Measurements from ENCODE around the gene ZNF438.

Gene ZNF438

GRCh38 chr10:31011017-31011664 lies 20.5 kb downstream of the ZNF438 start:
- no peak for TF ChIP-seq FOXP2 (optimal IDR thresholded peaks at IDR 0.05; ENCODE audit: borderline replicate concordance, extremely low read depth, extremely low read length, insufficient read depth)
- no peak for TF ChIP-seq POLR2AphosphoS5 (IDR thresholded peaks at IDR 0.05; ENCODE audit: low read depth, low read length)
- TF ChIP-seq TAF1 (IDR thresholded peaks at IDR 0.05; ENCODE audit: borderline replicate concordance, insufficient read depth, low read length): no peak
- no peak for TF ChIP-seq REST (IDR thresholded peaks at IDR 0.05; ENCODE audit: insufficient read depth in 1 of 2, low read depth in 2 of 2, low read length in 2 of 2)
- no peak for TF ChIP-seq SIN3A (IDR thresholded peaks at IDR 0.05; ENCODE audit: borderline replicate concordance, insufficient read depth, low read length)

GRCh38 chr10:31010062-31010461 lies 21.6 kb downstream of the ZNF438 start:
- TF ChIP-seq SIN3A (IDR thresholded peaks at IDR 0.05; ENCODE audit: borderline replicate concordance, insufficient read depth, low read length) (no peak), FOXP2 (optimal IDR thresholded peaks at IDR 0.05; ENCODE audit: borderline replicate concordance, extremely low read depth, extremely low read length, insufficient read depth) (no peak)

GRCh38 chr10:31005895-31006294 lies 25.8 kb downstream of the ZNF438 start:
- TF ChIP-seq SIN3A (IDR thresholded peaks at IDR 0.05; ENCODE audit: borderline replicate concordance, insufficient read depth, low read length) (no peak), TAF1 (IDR thresholded peaks at IDR 0.05; ENCODE audit: borderline replicate concordance, insufficient read depth, low read length) (no peak), POLR2AphosphoS5 (IDR thresholded peaks at IDR 0.05; ENCODE audit: low read depth, low read length) (no peak)

- TF ChIP-seq TAF1 (IDR thresholded peaks at IDR 0.05; ENCODE audit: borderline replicate concordance, insufficient read depth, low read length) (no peak), POLR2AphosphoS5 (IDR thresholded peaks at IDR 0.05; ENCODE audit: low read depth, low read length) (no peak), REST (IDR thresholded peaks at IDR 0.05; ENCODE audit: insufficient read depth in 1 of 2, low read depth in 2 of 2, low read length in 2 of 2) (no peak), SIN3A (IDR thresholded peaks at IDR 0.05; ENCODE audit: borderline replicate concordance, insufficient read depth, low read length) (no peak), FOXP2 (optimal IDR thresholded peaks at IDR 0.05; ENCODE audit: borderline replicate concordance, extremely low read depth, extremely low read length, insufficient read depth) (no peak)
Observed at GRCh38 chr10:31004611-31005193, 27.0 kb downstream of the ZNF438 start.

- no peak for TF ChIP-seq FOXP2 (optimal IDR thresholded peaks at IDR 0.05; ENCODE audit: borderline replicate concordance, extremely low read depth, extremely low read length, insufficient read depth)
- no peak for TF ChIP-seq TAF1 (IDR thresholded peaks at IDR 0.05; ENCODE audit: borderline replicate concordance, insufficient read depth, low read length)
- no peak for TF ChIP-seq POLR2AphosphoS5 (IDR thresholded peaks at IDR 0.05; ENCODE audit: low read depth, low read length)
- TF ChIP-seq SIN3A (IDR thresholded peaks at IDR 0.05; ENCODE audit: borderline replicate concordance, insufficient read depth, low read length): no peak
- no peak for TF ChIP-seq REST (IDR thresholded peaks at IDR 0.05; ENCODE audit: insufficient read depth in 1 of 2, low read depth in 2 of 2, low read length in 2 of 2)
Observed at GRCh38 chr10:31001740-31002139, 29.9 kb downstream of the ZNF438 start.

- no peak for TF ChIP-seq FOXP2 (optimal IDR thresholded peaks at IDR 0.05; ENCODE audit: borderline replicate concordance, extremely low read depth, extremely low read length, insufficient read depth)
- no peak for TF ChIP-seq POLR2AphosphoS5 (IDR thresholded peaks at IDR 0.05; ENCODE audit: low read depth, low read length)
- TF ChIP-seq TAF1 (IDR thresholded peaks at IDR 0.05; ENCODE audit: borderline replicate concordance, insufficient read depth, low read length): no peak
- no peak for TF ChIP-seq SIN3A (IDR thresholded peaks at IDR 0.05; ENCODE audit: borderline replicate concordance, insufficient read depth, low read length)
Observed at GRCh38 chr10:31000867-31001266, 30.8 kb downstream of the ZNF438 start.
